ENCODE measurements around the gene POC1A. TPM values are rescaled to one million over a fixed set of nuclear protein-coding genes. Genes with fewer than 3 reads are reported as not detected.

Gene POC1A
- polyA plus RNA-seq, 1 donor from 2014 or later, result 1.3 TPM

DNA sequence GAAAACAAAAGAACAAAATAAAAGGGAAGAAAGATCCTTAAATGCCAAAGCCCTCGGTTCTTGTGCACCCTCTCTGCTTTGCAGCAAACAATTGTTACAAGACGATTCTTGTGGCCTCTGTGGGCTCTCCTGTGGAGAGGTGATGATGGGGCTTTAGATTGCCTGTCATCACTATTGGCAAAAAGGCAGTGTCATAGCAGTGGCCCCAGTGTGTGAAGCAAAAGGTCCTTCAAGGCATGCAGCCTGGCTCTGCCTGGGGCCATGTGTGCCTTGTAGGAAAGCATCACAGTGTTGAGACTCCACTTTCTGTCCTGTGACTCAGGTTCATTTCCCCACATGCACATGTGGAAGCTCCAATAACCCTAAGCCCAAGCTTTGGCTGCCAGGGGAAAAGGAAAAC lies 43.7 kb downstream of the POC1A start:
- no peaks in the 10 kb centered on the region for H3K27me3 ChIP-seq (ENCODE audit: insufficient read depth, low read depth, low read length)
- no peak overlapping the region for H3K27ac ChIP-seq (ENCODE audit: low read length)
- H3F3A ChIP-seq (ENCODE audit: insufficient read depth, low read length, poor library complexity, severe bottlenecking), result no peaks in the 10 kb centered on the region
- H2AFZ ChIP-seq (ENCODE audit: low read depth, low read length), result no peak overlapping the region
- no peak overlapping the region for H3K9ac ChIP-seq (ENCODE audit: low read length)
- no peaks in the 10 kb centered on the region for H3K9me2 ChIP-seq (ENCODE audit: insufficient read depth, low read length)
- no peak for TF ChIP-seq CTCF (IDR thresholded peaks at IDR 0.05; ENCODE audit: poor library complexity, severe bottlenecking)
- no peak for TF ChIP-seq REST (IDR thresholded peaks at IDR 0.05; ENCODE audit: borderline replicate concordance)
- no peak for TF ChIP-seq MXI1 (conservative IDR thresholded peaks at IDR 0.05; ENCODE audit: poor library complexity, severe bottlenecking)
- no peak for TF ChIP-seq SMC3 (conservative IDR thresholded peaks at IDR 0.05; ENCODE audit: poor library complexity)
- no peak for TF ChIP-seq TAF1 (IDR thresholded peaks at IDR 0.05; ENCODE audit: low read depth)
- TF ChIP-seq POLR2AphosphoS5 (IDR thresholded peaks at IDR 0.05), result no peak
- TF ChIP-seq RAD21 (conservative IDR thresholded peaks at IDR 0.05), result no peak
- no peak for TF ChIP-seq EP300 (conservative IDR thresholded peaks at IDR 0.05; ENCODE audit: poor library complexity, severe bottlenecking)
- no peak for TF ChIP-seq EZH2 (IDR thresholded peaks at IDR 0.05; ENCODE audit: borderline replicate concordance, insufficient read depth, low read length, poor library complexity, severe bottlenecking)
- H3K4me3 ChIP-seq (ENCODE audit: low read length), result no peak overlapping the region
- no peaks in the 10 kb centered on the region for H3K36me3 ChIP-seq (ENCODE audit: insufficient read depth, low read length)
- no peaks in the 10 kb centered on the region for H4K20me1 ChIP-seq (ENCODE audit: insufficient read depth)
- no peaks in the 10 kb centered on the region for H3K9me3 ChIP-seq (ENCODE audit: low read length)
- no peak overlapping the region for H3K4me2 ChIP-seq (ENCODE audit: low read length)
- H3K79me2 ChIP-seq (replicated peaks; ENCODE audit: insufficient read depth, low read length), result no peaks in the 10 kb centered on the region

DNA sequence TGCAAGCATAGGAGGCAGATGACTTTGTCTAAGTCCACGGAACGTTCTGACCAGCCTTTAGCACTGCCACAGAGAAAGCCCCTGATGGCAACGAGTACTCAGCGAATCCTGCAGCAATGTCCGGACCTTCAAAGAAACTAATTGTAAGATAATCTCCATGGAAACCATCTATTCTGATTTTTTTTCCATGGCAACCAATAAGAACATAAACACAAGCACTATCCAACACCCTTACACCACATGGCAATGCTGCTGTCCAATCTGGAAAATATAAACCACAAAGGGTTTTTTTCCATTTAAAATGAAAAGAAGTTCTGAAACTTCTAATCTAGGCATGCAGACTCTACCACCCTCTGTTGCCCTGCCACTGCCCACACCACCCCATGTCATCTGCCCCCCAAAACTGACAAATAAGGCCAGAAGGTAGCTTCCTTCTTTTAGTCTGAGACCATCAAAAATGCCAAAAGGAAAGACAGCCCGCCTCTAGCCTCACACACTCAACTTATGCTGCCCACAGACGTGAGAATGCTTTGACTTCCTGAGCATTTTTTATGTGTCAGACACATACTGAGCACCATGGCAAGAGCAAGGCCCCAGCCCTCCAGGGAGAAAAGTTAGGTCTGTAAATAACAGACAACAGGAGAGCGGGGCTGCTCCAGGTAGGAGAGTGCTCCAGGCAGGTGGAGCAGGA lies 44.5 kb downstream of the POC1A start:
- TF ChIP-seq MXI1 (conservative IDR thresholded peaks at IDR 0.05; ENCODE audit: poor library complexity, severe bottlenecking) (no peak), POLR2AphosphoS5 (IDR thresholded peaks at IDR 0.05) (no peak), TAF1 (IDR thresholded peaks at IDR 0.05; ENCODE audit: low read depth) (no peak), SMC3 (conservative IDR thresholded peaks at IDR 0.05; ENCODE audit: poor library complexity) (no peak), EZH2 (IDR thresholded peaks at IDR 0.05; ENCODE audit: borderline replicate concordance, insufficient read depth, low read length, poor library complexity, severe bottlenecking) (no peak), RAD21 (conservative IDR thresholded peaks at IDR 0.05) (no peak), CTCF (IDR thresholded peaks at IDR 0.05; ENCODE audit: poor library complexity, severe bottlenecking) (no peak), REST (IDR thresholded peaks at IDR 0.05; ENCODE audit: borderline replicate concordance) (no peak), EP300 (conservative IDR thresholded peaks at IDR 0.05; ENCODE audit: poor library complexity, severe bottlenecking) (no peak)
- no peaks in the 10 kb centered on the region for H3K9me2 ChIP-seq (ENCODE audit: insufficient read depth, low read length)
- no peaks in the 10 kb centered on the region for H3F3A ChIP-seq (ENCODE audit: insufficient read depth, low read length, poor library complexity, severe bottlenecking)
- no peaks in the 10 kb centered on the region for H3K79me2 ChIP-seq (replicated peaks; ENCODE audit: insufficient read depth, low read length)
- H4K20me1 ChIP-seq (ENCODE audit: insufficient read depth), result no peaks in the 10 kb centered on the region
- no peak overlapping the region for H3K4me2 ChIP-seq (ENCODE audit: low read length)
- H2AFZ ChIP-seq (ENCODE audit: low read depth, low read length), result no peak overlapping the region
- no peak overlapping the region for H3K4me3 ChIP-seq (ENCODE audit: low read length)
- H3K9me3 ChIP-seq (ENCODE audit: low read length), result no peaks in the 10 kb centered on the region
- H3K9ac ChIP-seq (ENCODE audit: low read length), result no peak overlapping the region
- no peak overlapping the region for H3K27ac ChIP-seq (ENCODE audit: low read length)
- no peaks in the 10 kb centered on the region for H3K27me3 ChIP-seq (ENCODE audit: insufficient read depth, low read depth, low read length)
- no peaks in the 10 kb centered on the region for H3K36me3 ChIP-seq (ENCODE audit: insufficient read depth, low read length)

All from neural cell (in vitro differentiated cells).